Measurements from ENCODE around the gene FUZ. TPM values are rescaled to one million over a fixed set of nuclear protein-coding genes. Genes with fewer than 3 reads are reported as not detected.

The FUZ gene
- total RNA-seq, 4 donors from 2014 or later: 14.1 to 38.0 (median 23.4) TPM

GRCh38 chr19:49811328-49811727 lies 1.8 kb downstream of the FUZ start:
- no peaks in the 10 kb centered on the region for H3K27me3 ChIP-seq
- intact Hi-C loops (cut with DNase I): loop anchor here (5.0 kb wide), 1 partner anchor 66 kb away; the partner anchor contains the start of genes AKT1S1 and TBC1D17
- H3K36me3 ChIP-seq: peaks cover 7 to 17% (median 15%) of the 10 kb centered on the region in 4 donors
- DNase-seq (ENCODE audit: extremely low spot score): no peak
- no peak for TF ChIP-seq POLR2A (IDR thresholded peaks at IDR 0.05; ENCODE audit: low read depth)
- no peak for TF ChIP-seq EP300 (IDR thresholded peaks at IDR 0.05)
- no peak for TF ChIP-seq POLR2AphosphoS5 (IDR thresholded peaks at IDR 0.05)
- no peak for TF ChIP-seq CTCF (IDR thresholded peaks at IDR 0.05)
- no peaks in the 10 kb centered on the region for H3K9me3 ChIP-seq
- H3K4me3 ChIP-seq: no peak overlapping the region
- 95% methylated on average over 6 of the region's 6 CpGs for WGBS
- peaks cover 28 to 50% (median 41%) of the 10 kb centered on the region in 4 donors for H3K4me1 ChIP-seq
- no peak overlapping the region for H3K27ac ChIP-seq (replicated peaks in 1 of 4)

- TF ChIP-seq POLR2A (IDR thresholded peaks at IDR 0.05; ENCODE audit: low read depth): no peak
- peak overlapping the region; percentile 82 to 90 (median 86) for H3K27ac ChIP-seq (replicated peaks in 1 of 4)
- H3K4me3 ChIP-seq: peak overlapping the region; percentile 67 to 94 (median 76)
- WGBS: 88% methylated on average over 4 of the region's 5 CpGs
- H3K9me3 ChIP-seq: no peaks in the 10 kb centered on the region
- no peak for DNase-seq (ENCODE audit: extremely low spot score)
- peaks cover 10 to 30% (median 27%) of the 10 kb centered on the region in 4 donors for H3K36me3 ChIP-seq
- H3K27me3 ChIP-seq: no peaks in the 10 kb centered on the region
- H3K4me1 ChIP-seq: peaks cover 28 to 53% (median 42%) of the 10 kb centered on the region in 4 donors
- intact Hi-C loops (cut with DNase I): loop anchor here (5.0 kb wide), 1 partner anchor 67 kb away; the partner anchor contains the start of genes AKT1S1 and TBC1D17
These were observed 3.1 kb downstream of the FUZ start for GRCh38 chr19:49809941-49810389.

- Histone ChIP-seq H3K27me3 (no peaks in the 10 kb centered on the region), H3K4me1 (peaks cover 28 to 51% (median 40%) of the 10 kb centered on the region in 4 donors), H3K27ac (replicated peaks in 1 of 4) (peak overlapping the region; percentile 82 to 90 (median 86)), H3K4me3 (peak overlapping the region; percentile 67 to 94 (median 76)), H3K9me3 (no peaks in the 10 kb centered on the region), H3K36me3 (peaks cover 10 to 36% (median 33%) of the 10 kb centered on the region in 4 donors)
- no peak for DNase-seq (ENCODE audit: extremely low spot score)
- WGBS: 25% methylated on average over 21 of the region's 50 CpGs
- intact Hi-C loops (cut with DNase I): no loop called here
- TF ChIP-seq POLR2AphosphoS5 (IDR thresholded peaks at IDR 0.05): peak; percentile 30 to 46
- TF ChIP-seq CTCF (IDR thresholded peaks at IDR 0.05): peak in 1 of 3 experiments; percentile 9
- no peak for TF ChIP-seq EP300 (IDR thresholded peaks at IDR 0.05)
- TF ChIP-seq POLR2A (IDR thresholded peaks at IDR 0.05; ENCODE audit: low read depth): no peak
These were observed 3.7 kb downstream of the FUZ start for GRCh38 chr19:49809160-49809940.

- Histone ChIP-seq H3K27ac (replicated peaks in 1 of 4) (peak overlapping the region; percentile 82 to 90 (median 86)), H3K4me3 (peak overlapping the region; percentile 67 to 94 (median 76)), H3K9me3 (no peaks in the 10 kb centered on the region), H3K27me3 (no peaks in the 10 kb centered on the region), H3K36me3 (peaks cover 14 to 43% (median 39%) of the 10 kb centered on the region in 4 donors), H3K4me1 (peaks cover 23 to 45% (median 34%) of the 10 kb centered on the region in 4 donors)
- 2% methylated on average over 31 of the region's 31 CpGs for WGBS
- intact Hi-C loops (cut with DNase I): no loop called here
- no peak for TF ChIP-seq POLR2A (IDR thresholded peaks at IDR 0.05; ENCODE audit: low read depth)
- no peak for TF ChIP-seq CTCF (IDR thresholded peaks at IDR 0.05)
- TF ChIP-seq POLR2AphosphoS5 (IDR thresholded peaks at IDR 0.05): peak; percentile 60 to 76
- peak; percentile 97 for DNase-seq (ENCODE audit: extremely low spot score)
These were observed 4.4 kb downstream of the FUZ start for GRCh38 chr19:49808711-49809159.
